HUDEP-2 (cell line): ENCODE results near the gene UGT1A5.
"Not testable (repeated sequence)": the region's sequence is repeated elsewhere in the genome, so short reads cannot be mapped to it uniquely, and the experiment has no call there.

Experiments
- DNase-seq, 76 experiments: peaks; one replicate each; lab custom pipeline; 2025; ENCODE audit not compliant: unreplicated experiment in 76 of 76; lab: John Stamatoyannopoulos, UW

The UGT1A5 gene

DNA sequence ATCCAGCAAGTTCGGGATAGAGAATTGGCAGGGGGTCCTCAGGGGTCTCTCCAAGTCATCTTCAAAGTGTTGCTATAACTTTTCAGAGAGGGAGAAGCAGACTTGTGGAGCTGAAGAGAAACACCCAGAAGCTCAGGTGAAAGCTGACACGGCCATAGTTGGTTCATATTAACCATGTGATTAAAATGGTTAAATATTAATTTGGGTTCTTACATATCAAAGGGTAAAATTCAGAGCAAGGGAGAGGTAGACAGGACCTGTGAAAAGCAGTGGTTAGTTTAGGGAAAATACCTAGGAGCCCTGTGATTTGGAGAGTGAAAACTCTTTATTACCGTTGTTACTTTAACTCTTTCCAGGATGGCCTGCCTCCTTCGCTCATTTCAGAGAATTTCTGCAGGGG is 20.1 kb upstream of the UGT1A5 start, which contains the start of gene UGT1A6:
Gene UGT1A6 (plus strand): TSS at position 243 of the 400 bp plus-strand sequence. CDS start 115 bp downstream, at position 358.
- no peak for DNase-seq

DNA sequence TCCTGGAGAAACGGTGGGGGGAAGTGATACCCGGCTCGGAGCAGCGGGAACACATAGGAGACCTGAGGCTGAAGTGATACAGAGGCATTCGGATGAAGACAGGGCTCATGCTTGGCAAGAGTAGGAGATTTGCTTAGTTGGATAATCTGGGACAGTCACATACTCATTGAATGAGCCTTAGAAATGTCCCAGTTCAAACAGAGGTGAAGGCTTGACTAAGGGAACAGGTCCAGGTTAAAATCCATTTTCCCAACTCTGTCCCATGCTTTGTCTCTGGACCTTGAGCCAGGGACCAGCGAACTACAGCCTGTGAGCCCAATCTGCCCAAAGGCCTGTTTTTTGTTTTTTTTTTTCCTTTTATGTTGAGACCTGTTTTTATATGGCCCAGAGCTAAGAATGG is 18.7 kb upstream of the UGT1A5 start:
- no peak for DNase-seq

DNA sequence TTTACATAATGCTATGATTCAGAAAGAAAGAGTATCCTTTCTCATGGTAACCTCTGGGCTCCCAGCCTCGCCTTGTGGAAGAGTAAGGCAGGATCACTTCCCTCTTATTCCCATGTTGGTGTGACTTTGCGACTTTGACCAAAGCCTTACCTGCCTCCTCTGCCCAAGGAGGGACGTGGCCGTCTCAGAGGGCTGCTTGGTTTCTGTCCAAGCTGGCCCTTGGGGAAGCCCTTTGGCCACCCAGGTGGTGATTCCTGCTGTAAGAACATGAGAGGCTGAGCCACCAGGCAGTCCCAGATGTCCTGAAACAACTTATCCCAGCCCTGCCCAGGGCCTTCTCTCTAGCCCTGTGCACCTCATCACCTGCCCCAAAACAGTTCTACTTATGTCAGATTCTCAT is 14.0 kb upstream of the UGT1A5 start:
- DNase-seq: no peak

DNA sequence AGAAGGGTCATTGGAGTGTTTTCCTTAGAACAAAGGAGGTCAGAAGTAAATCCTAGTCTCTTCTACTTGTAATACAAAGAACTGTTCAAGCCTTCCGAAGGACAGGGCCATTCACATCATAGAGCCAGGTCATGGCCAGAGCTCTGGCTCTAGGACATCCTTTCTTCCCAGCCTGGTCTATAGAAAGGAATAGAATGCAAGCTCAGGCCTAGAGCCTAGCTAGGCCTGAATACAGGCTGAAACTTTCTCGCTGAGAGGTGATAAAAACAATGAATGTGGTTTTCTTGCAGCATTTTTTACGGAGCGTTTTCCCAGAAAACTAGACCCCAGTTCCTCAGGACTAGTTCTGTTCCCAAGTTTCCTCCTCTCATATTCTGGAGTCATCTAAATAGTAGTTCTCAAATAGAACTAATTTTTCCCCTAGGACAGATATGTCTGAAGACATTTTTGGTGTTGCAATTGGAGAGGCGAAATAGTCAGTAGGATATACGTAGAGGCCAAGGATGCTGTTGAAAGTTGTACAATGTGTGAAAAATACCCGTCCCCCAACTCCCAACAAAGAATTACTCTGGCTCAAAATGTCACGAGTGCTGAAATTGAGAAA is 13.2 kb upstream of the UGT1A5 start:
- no peak for DNase-seq

DNA sequence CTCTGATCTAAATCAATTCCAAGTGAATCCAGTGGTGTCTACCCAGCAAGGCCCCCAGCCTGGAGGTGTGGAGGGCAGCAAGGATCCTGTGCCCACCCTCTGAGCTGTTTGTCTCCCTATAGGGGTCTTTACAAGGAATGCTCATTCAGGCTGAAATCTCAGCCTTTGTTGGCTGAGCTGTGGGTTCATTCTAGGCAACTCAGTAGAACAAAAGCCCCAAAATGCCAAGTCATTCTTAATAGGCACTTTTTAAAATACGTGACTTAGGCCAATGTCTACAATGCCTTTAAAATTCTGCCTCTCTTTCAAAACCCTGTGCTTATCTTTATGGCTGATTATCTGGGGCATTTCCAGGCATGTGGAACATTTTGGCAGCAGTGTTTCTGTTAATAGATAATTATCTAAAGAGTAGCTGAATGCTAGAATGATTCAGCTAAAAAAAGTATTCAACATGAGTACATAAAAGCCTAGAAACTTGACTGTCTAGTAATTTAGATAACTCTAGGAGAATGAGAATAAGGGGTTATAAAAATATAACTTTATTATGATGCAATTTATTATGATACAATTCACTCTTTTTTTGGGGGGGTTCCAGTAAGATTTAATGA is 12.6 kb upstream of the UGT1A5 start:
- peak in 53 of 76 experiments; percentile 2 to 88 (median 49) for DNase-seq

GRCh38 chr2:233700842-233701241 is 11.9 kb upstream of the UGT1A5 start:
- not testable (repeated sequence) for DNase-seq

DNA sequence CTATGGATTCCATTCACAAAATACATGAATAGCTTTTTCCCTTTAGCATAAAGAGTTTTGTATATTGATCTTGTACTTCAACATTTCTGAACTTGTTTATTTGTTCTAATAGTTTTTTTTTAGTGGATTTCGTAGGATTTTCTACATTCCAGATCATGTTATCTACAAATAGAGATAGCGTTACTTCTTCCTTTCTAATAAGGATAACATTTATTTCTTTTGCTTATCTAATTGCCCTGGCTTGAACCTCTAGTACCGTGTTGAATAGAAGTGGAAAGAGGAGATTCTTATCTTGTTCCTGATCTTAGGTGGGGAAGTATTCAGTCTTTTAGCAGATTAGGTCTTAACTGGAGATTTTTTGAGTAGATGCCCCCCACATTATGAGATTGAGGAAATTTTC is 10.5 kb upstream of the UGT1A5 start:
- no peak for DNase-seq

DNA sequence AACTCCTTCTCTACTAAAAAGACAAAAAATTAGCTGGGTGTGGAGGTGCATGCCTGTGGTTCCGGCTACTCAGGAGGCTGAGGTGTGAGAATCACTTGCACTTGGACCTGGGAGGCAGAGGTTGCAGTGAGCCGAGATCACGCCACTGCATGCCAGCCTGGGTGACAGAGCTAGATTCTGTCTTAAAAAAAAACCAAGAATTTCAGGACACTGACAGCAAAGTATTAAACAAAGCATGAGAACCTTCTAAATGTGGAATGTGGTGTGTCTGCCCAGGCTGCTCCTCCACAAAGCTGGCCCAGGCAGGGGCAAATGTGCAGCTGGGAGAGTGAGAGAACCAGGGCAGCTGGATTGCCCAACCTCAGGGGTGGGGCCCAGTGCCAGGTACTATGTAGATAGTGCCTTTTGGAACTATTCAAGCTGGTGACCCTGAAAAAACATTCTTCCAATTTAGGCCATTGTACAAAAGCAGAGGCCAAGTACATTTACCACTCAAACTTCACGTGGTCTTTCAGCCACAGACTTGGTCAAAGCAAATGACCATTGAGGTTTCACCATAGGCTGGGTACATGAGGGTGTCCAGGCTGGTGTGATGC is 6.7 kb upstream of the UGT1A5 start:
- no peak for DNase-seq

GRCh38 chr2:233706720-233707119 is 6.0 kb upstream of the UGT1A5 start:
- DNase-seq: no peak

DNA sequence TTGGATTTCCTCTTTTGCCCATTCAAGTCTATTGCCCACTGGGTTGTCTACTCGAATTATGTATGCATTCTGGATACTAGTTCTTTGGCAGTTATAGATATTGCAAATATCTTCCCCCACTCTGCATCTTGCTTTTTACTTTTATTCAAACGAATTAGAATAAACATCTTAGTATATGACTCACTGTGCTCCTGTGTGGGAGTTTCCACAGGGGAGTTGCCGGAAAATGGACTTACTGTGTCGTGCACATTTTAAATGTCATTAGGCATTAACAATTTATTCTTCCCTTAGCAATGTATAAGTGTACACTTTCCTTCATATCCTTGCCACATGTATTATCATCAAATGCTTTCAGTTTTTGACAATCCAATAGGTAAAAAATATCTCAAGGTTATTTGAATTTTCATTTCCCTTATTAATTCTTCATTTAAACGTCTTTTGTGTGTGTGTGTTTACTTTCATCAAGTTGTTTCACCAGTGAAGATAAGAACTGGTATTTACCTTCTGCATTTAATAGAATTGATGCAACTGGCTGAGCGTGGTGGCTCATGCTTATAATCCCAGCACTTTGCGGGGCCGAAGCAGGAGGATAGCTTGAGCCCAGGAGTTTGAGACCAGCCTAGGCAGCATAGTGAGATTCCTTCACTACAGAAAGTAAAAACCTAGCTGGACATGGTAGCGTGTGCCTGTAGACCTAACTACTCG is 4.6 kb upstream of the UGT1A5 start:
- DNase-seq: no peak

- no peak for DNase-seq
Measured at GRCh38 chr2:233708942-233709341, 3.8 kb upstream of the UGT1A5 start.

- peak in 62 of 76 experiments; percentile 3 to 76 (median 49) for DNase-seq
Measured at GRCh38 chr2:233711312-233712008, 1.2 kb upstream of the UGT1A5 start.

DNA sequence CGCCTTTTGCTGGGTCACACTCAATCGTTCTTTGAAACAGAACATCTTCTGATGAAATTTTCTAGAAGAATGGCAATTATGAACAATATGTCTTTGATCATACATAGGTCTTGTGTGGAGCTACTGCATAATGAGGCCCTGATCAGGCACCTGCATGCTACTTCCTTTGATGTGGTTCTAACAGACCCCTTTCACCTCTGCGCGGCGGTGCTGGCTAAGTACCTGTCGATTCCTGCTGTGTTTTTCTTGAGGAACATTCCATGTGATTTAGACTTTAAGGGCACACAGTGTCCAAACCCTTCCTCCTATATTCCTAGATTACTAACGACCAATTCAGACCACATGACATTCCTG is 532 bp downstream of the UGT1A5 start:
- no peak for DNase-seq

DNA sequence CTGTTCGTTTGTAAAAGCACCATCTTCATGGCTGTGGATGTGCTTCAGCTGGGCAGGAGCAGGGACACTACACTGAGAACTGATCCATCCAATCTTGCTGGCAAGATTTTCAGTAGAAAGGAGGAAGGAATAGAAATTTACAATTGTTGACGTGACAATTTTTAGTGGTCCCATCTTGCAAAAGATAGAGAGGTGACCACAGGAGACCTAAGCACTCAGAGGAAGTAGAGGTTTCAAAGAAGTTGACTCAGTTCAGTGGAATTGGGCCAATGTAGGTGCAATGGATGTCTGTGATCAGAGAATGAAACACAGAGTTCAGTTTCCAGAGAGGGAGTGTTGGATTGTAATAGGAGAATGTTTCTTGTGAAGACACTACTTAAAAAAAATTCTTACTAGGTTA is 1.4 kb downstream of the UGT1A5 start:
- DNase-seq: no peak

DNA sequence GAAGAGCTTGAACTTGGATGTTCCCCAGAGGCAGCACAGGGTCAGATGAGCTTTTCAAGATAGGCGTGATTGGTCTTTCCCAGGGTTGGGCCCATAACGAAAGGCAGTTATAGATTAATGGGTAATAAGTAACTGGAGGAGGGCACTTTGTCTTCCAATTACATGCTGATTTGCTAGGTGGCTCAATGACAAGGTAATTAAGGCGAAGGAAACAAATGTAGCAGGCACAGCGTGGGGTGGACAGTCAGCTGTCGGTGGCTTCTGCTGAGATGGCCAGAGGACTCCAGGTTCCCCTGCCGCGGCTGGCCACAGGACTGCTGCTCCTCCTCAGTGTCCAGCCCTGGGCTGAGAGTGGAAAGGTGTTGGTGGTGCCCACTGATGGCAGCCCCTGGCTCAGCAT is 5.8 kb downstream of the UGT1A5 start, which contains the start of gene UGT1A4:
Gene UGT1A4 (plus strand): TSS at position 185 of the 400 bp plus-strand sequence. CDS start 85 bp downstream, at position 270.
- DNase-seq: no peak

- no peak for DNase-seq
Measured at GRCh38 chr2:233728723-233729301, 16.1 kb downstream of the UGT1A5 start, which contains the start of gene UGT1A3. Gene UGT1A3 (plus strand): TSS chr2:233729042. CDS start chr2:233729127, 85 bp downstream.

DNA sequence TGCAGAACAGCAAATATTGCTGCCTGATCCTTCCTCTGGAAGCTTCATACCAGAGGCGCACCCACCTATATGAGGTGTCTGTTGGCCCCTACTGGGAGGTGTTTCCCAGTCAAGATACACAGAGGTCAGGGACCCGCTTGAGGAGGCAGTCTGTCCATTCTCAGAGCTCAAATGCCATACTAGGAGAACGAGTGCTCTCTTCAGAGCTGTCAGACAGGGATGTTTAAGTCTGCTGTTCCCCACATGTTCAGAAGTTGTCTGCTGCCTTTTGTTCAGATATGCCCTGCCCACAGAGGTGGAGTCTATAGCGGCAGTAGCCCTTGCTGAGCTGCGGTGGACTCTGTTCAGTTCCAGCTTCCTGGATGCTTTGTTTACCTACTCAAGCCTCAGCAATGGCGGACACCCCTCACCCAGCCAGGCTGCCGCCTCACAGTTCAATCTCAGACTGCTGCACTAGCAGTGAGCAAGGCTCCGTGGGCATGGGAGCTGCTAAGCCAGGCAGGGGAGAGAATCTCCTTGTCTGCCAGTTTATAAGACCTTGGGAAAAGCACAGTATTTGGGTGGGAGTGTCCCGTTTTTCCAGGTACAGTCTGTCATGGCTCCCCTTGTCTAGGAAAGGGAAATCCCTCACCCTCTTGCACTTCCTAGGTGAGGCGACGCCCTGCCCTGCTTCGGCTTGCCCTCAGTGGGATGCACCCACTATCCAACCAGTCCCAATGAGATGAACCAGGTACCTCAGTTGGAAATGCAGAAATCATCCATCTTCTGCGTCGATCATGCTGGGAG is 24.4 kb downstream of the UGT1A5 start:
- DNase-seq: not testable (repeated sequence)

DNA sequence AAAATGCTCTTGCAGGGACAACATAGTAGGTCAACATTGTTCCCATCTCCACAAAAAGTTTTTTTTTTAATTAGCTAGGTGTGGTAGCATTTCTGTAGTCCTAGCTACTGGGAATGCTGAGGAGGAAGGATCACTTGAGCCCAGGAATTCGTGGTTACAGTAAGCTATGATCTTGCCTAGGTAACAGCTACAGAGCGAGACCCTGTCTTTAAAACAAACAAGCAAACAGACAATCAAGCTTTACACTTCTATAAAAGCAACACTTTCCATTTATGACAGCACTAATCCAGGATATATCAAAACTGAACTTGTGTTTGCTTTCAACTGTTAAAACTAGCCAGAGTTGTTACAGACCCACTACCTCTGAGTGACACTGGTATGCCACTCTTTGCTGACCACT is 28.2 kb downstream of the UGT1A5 start:
- no peak for DNase-seq

DNA sequence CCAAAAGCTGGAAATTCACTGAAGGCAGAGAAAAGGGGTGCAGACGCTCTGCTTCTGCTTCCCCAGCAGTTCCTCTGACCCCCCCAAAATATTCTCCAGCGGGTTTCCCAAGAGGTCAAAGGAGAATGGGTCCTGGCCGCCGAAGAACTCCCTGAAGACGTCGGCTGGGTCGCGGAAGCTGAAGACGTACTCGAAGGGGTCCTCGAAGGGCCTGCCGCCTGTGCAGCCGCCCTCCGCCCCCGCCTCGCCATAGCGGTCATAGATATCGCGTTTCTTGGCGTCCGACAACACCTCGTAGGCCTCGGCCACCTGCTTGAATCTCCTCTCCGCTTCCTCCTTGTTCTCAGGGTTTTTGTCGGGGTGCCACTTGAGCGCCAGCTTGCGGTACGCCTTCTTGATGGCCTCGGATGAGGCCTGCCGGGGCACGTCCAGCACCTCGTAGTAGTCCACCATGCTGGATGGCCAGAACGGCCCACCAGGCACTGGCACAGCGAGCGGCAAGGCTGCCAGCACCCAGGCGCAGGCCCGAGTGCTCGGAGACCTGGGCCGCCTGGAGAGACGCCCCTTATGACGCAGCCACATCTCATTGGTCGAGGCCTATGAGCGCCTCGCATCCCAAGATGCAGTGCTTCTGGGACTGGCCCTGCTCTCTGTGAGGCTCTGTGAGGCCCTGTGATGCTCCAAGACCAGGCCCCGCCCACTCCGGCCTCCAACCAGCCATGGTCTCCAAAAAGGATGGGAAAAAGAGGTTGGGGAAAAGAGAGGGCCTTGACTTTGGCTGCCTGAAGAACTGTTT is 31.0 kb downstream of the UGT1A5 start:
- DNase-seq: no peak
